H1 (cell line): Measurements from ENCODE around the gene SKAP1. TPM values are rescaled to one million over a fixed set of nuclear protein-coding genes. Genes with fewer than 3 reads are reported as not detected.

Experiments used
- CTCF ChIA-PET: fragments of 300-600 bp; sonication (Branson Sonifier 250); formaldehyde crosslinking; loops from one replicate; lab custom pipeline; 2021; ENCODE audit not compliant: partially characterized antibody; lab: Charles Lee
- POLR2A ChIA-PET: fragments of 300-600 bp; sonication (Branson Sonifier 250); formaldehyde crosslinking; loops from one replicate; lab custom pipeline; 2021; ENCODE audit warnings: inconsistent platforms; ENCODE audit not compliant: partially characterized antibody; lab: Charles Lee
- DNase-seq, 2 experiments: peaks; one replicate each; pipeline versions ENCODE4 v3.0.0 to v3.0.0-alpha.2; 2010 to 2022; ENCODE audit warnings: low spot score in 2 of 2, low read depth in 1 of 2, mixed read lengths in 1 of 2
- FAIRE-seq: peaks from 2 replicates; lab custom pipeline; 2011; peaks lifted over from hg19 to GRCh38; lab: Jason Lieb, UNC
- H2AFZ ChIP-seq: 2 replicates; pipeline ENCODE4 v1.8.1; 2012; ENCODE audit warnings: low read length, inconsistent platforms
- H2AK5ac ChIP-seq: 2 replicates; pipeline ENCODE4 v1.6.1; 2013; ENCODE audit warnings: low read depth, low read length
- H2BK120ac ChIP-seq: replicated peaks from 2 replicates; pipeline ENCODE3; 2013; ENCODE audit warnings: low read depth, low read length, inconsistent platforms
- H2BK12ac ChIP-seq: 2 replicates; pipeline ENCODE4 v1.6.1; 2013; ENCODE audit warnings: low read depth, low read length
- H2BK15ac ChIP-seq: 2 replicates; pipeline ENCODE4 v1.6.1; 2013; ENCODE audit warnings: low read length
- H2BK20ac ChIP-seq: 2 replicates; pipeline ENCODE4 v1.6.1; 2013; ENCODE audit warnings: low read length
- H2BK5ac ChIP-seq: 2 replicates; pipeline ENCODE4 v1.6.1; 2013; ENCODE audit warnings: low read depth, low read length
- H3K14ac ChIP-seq: 2 replicates; pipeline ENCODE4 v1.6.1; 2013; ENCODE audit warnings: inconsistent platforms; ENCODE audit not compliant: insufficient read length
- H3K18ac ChIP-seq: 2 replicates; pipeline ENCODE4 v1.6.1; 2013; ENCODE audit warnings: low read length; ENCODE audit errors: extremely low read depth
- H3K23ac ChIP-seq: 2 replicates; pipeline ENCODE4 v1.6.1; 2013; ENCODE audit warnings: inconsistent platforms; ENCODE audit not compliant: insufficient read length
- H3K23me2 ChIP-seq: 2 replicates; pipeline ENCODE4 v1.6.1; 2013; ENCODE audit warnings: low read depth, low read length
- H3K27ac ChIP-seq: 2 replicates; pipeline ENCODE4 v1.6.1; 2011; ENCODE audit warnings: low read depth, low read length, inconsistent platforms
- H3K27me3 ChIP-seq, 4 experiments: replicated peaks in 1 of 4; 1 replicate in 1 of 4; 2 replicates in 3 of 4; pipeline versions ENCODE4 v1.6.1 to v1.8.1; 2011 to 2013; ENCODE audit warnings: low read length in 3 of 4, mild to moderate bottlenecking in 3 of 4, inconsistent platforms in 2 of 4, mixed read lengths in 2 of 4, moderate library complexity in 1 of 4; ENCODE audit not compliant: control insufficient read depth in 3 of 4, insufficient read depth in 3 of 4; ENCODE audit errors: extremely low read depth in 1 of 4
- H3K36me3 ChIP-seq, 4 experiments: 2 replicates each; pipeline versions ENCODE4 v1.6.1 to v1.8.1; 2011 to 2013; ENCODE audit warnings: mild to moderate bottlenecking in 4 of 4, low read length in 3 of 4, moderate library complexity in 2 of 4, control low read depth in 1 of 4, inconsistent platforms in 1 of 4; ENCODE audit not compliant: insufficient read depth in 4 of 4, control insufficient read depth in 2 of 4
- H3K4ac ChIP-seq: replicated peaks from 2 replicates; pipeline ENCODE3; 2013; ENCODE audit warnings: low read length, low read depth, mixed read lengths, inconsistent platforms; ENCODE audit not compliant: insufficient read length
- H3K4me1 ChIP-seq, 4 experiments: replicated peaks in 1 of 4; 1 replicate in 1 of 4; 2 replicates in 3 of 4; pipeline versions ENCODE4 v1.6.1 to v1.8.1; 2011 to 2013; ENCODE audit warnings: low read length in 3 of 4, inconsistent platforms in 2 of 4, mixed read lengths in 1 of 4; ENCODE audit not compliant: insufficient read depth in 4 of 4, control insufficient read depth in 3 of 4
- H3K4me2 ChIP-seq, 2 experiments: 2 replicates each; pipeline versions ENCODE4 v1.6.1 to v1.8.1; 2011 to 2013; ENCODE audit warnings: low read depth in 2 of 2, low read length in 2 of 2, control low read depth in 1 of 2, inconsistent platforms in 1 of 2, mild to moderate bottlenecking in 1 of 2; ENCODE audit not compliant: insufficient read depth in 1 of 2
- H3K4me3 ChIP-seq, 4 experiments: fragments of 200-600, 300-600 bp in 1 of 4; sonication (generic), shearing (Covaris generic), sonication (Bioruptor Twin) in 1 of 4; 2 replicates each; pipeline versions ENCODE4 v1.5.1 to v1.8.1; 2011 to 2016; ENCODE audit warnings: low read length in 4 of 4, low read depth in 3 of 4, control low read depth in 2 of 4, inconsistent platforms in 2 of 4, mild to moderate bottlenecking in 2 of 4, mixed read lengths in 1 of 4, moderate library complexity in 1 of 4; ENCODE audit not compliant: insufficient read depth in 2 of 4; ENCODE audit errors: extremely low read depth in 1 of 4
- H3K56ac ChIP-seq: replicated peaks from 2 replicates; pipeline ENCODE3; 2013; ENCODE audit warnings: low read depth, mild to moderate bottlenecking, mixed read lengths, low read length, inconsistent platforms; ENCODE audit not compliant: insufficient read length
- H3K79me1 ChIP-seq: 2 replicates; pipeline ENCODE4 v1.6.1; 2013; ENCODE audit warnings: low read depth, low read length, control low read depth
- H3K79me2 ChIP-seq, 2 experiments: 2 replicates each; pipeline versions ENCODE4 v1.6.1 to v1.8.1; 2012 to 2013; ENCODE audit warnings: low read length in 2 of 2, mild to moderate bottlenecking in 2 of 2, inconsistent platforms in 1 of 2; ENCODE audit not compliant: insufficient read depth in 2 of 2, control insufficient read depth in 1 of 2
- H3K9ac ChIP-seq, 4 experiments: replicated peaks in 1 of 4; 1 replicate in 1 of 4; 2 replicates in 3 of 4; pipeline versions ENCODE4 v1.6.1 to v1.8.1; 2011 to 2013; ENCODE audit warnings: low read depth in 3 of 4, low read length in 3 of 4, control low read depth in 2 of 4, mild to moderate bottlenecking in 2 of 4, moderate library complexity in 2 of 4, inconsistent platforms in 1 of 4; ENCODE audit errors: extremely low read depth in 1 of 4
- H3K9me3 ChIP-seq, 2 experiments: 2 replicates each; pipeline versions ENCODE4 v1.6.1 to v1.8.1; 2012 to 2013; ENCODE audit warnings: mild to moderate bottlenecking in 2 of 2, moderate library complexity in 2 of 2, control low read depth in 1 of 2, inconsistent platforms in 1 of 2, low read depth in 1 of 2, low read length in 1 of 2, mixed read lengths in 1 of 2; ENCODE audit not compliant: insufficient read depth in 2 of 2
- H4K20me1 ChIP-seq, 2 experiments: replicated peaks in 1 of 2; 2 replicates each; pipeline versions ENCODE3 to v1.8.1; 2011 to 2013; ENCODE audit warnings: inconsistent platforms in 2 of 2, low read length in 2 of 2, mild to moderate bottlenecking in 1 of 2; ENCODE audit not compliant: insufficient read depth in 2 of 2, control insufficient read depth in 1 of 2
- H4K5ac ChIP-seq: 2 replicates; pipeline ENCODE4 v1.6.1; 2013; ENCODE audit warnings: low read length, low read depth, mixed read lengths, inconsistent platforms; ENCODE audit not compliant: insufficient read length
- H4K8ac ChIP-seq: 2 replicates; pipeline ENCODE4 v1.8.0; 2013; ENCODE audit warnings: mild to moderate bottlenecking, moderate library complexity, low read length, inconsistent platforms; ENCODE audit not compliant: insufficient read depth; ENCODE audit errors: extremely low read depth
- H4K91ac ChIP-seq: replicated peaks from 2 replicates; pipeline ENCODE3; 2013; ENCODE audit warnings: low read length, mixed read lengths, inconsistent platforms; ENCODE audit not compliant: insufficient read length
- RFX5 ChIP-seq: IDR thresholded peaks from 2 replicates; pipeline ENCODE4 v1.6.1; 2011; ENCODE audit warnings: low read depth, low read length, improper control_type of control experiment, borderline replicate concordance
- SIN3A ChIP-seq, 2 experiments: IDR thresholded peaks in 1 of 2; conservative IDR thresholded peaks in 1 of 2; 2 replicates each; pipeline ENCODE4 v1.6.1; 2011 to 2012; ENCODE audit warnings: low read length in 2 of 2, improper control_type of control experiment in 1 of 2, low read depth in 1 of 2, mild to moderate bottlenecking in 1 of 2
- WGBS, 2 experiments: shearing (Covaris generic) in 1 of 2; methylation state at CpG; one replicate each; pipeline versions ENCODE4 v1.1.6 to v1.1.7; 2013 to 2015; ENCODE audit warnings: low lambda C conversion rate in 2 of 2, mixed read lengths in 2 of 2, inconsistent platforms in 1 of 2, low coverage in 1 of 2, missing lambda C conversion rate in 1 of 2; ENCODE audit not compliant: insufficient replicate concordance in 2 of 2, insufficient coverage in 1 of 2, insufficient read length in 1 of 2; ENCODE audit errors: extremely low coverage in 1 of 2, missing lambda C conversion rate in 1 of 2; 5-methylcytosine and 5-hydroxymethylcytosine counted together
- polyA plus RNA-seq, 7 experiments: library from polyadenylated mRNA; depleted of rRNA in 3 of 7; stranded (reverse) in 5 of 7; unstranded in 2 of 7; fragments of >200 nt in 5 of 7; fragments of 200-250 nt in 2 of 7; gene quantifications; 1 replicate in 5 of 7; 2 replicates in 1 of 7; 4 replicates in 1 of 7; pipeline versions ENCODE4 v1.2.1 to v1.2.3, GENCODE V29; 2011 to 2013; ENCODE audit warnings: missing spikeins in 2 of 7, mixed read lengths in 2 of 7
- total RNA-seq: library from RNA; stranded (reverse); fragmentation: NEBNext Ultra II Directional; extraction: Animal tissue kit (Norgen Biotek cat#: 25700); gene quantifications from 2 replicates; pipeline ENCODE4 v1.2.1, GENCODE V29; 2021

Gene SKAP1
- total and polyA plus RNA-seq, 2 of the 8 experiments (the other 6 are each of a cell fraction or from before 2014, with no cell fraction given), result not detected

- no peak overlapping the region for H3K56ac ChIP-seq
- DNase-seq, result no peak
- H3K14ac ChIP-seq, result no peak overlapping the region
- no peak overlapping the region for H2AFZ ChIP-seq
- no peaks in the 10 kb centered on the region for H3K27me3 ChIP-seq
- H3K79me2 ChIP-seq, result no peaks in the 10 kb centered on the region
- no peak overlapping the region for H3K18ac ChIP-seq
- H2BK120ac ChIP-seq, result no peak overlapping the region
- H2BK20ac ChIP-seq, result no peak overlapping the region
- POLR2A ChIA-PET, result interaction anchor here (0.9 to 2.2 kb wide), 9 partner anchors 15 to 97 kb away, joined by 3 to 10 read pairs (median 3); partner anchors contain the start of gene NFE2L1
- no peak overlapping the region for H2BK5ac ChIP-seq
- H3K23me2 ChIP-seq, result no peaks in the 10 kb centered on the region
- H3K4me3 ChIP-seq, result no peak overlapping the region
- peaks cover 6 to 27% (median 20%) of the 10 kb centered on the region in 4 experiments; a peak in 7 of 8 replicates for H3K36me3 ChIP-seq
- H3K79me1 ChIP-seq, result no peaks in the 10 kb centered on the region
- no peak overlapping the region for H3K9ac ChIP-seq
- no peak overlapping the region for H2AK5ac ChIP-seq
- no peak overlapping the region for H2BK12ac ChIP-seq
- H3K4ac ChIP-seq, result no peak overlapping the region
- FAIRE-seq, result no peak
- H3K23ac ChIP-seq, result no peak overlapping the region
- WGBS, 2 experiments, result 85% methylated on average over 6 of the region's 6 CpGs; no CpG with 5 or more reads in 1 of the 2 experiments
- TF ChIP-seq SIN3A (conservative IDR thresholded peaks at IDR 0.05 in 1 of 2, IDR thresholded peaks at IDR 0.05 in 1 of 2; ENCODE audit: low read depth in 1 of 2, low read length in 2 of 2) (0 out of 4 replicates have a peak, but pooled peaks of 1 of the 2 experiments have one; percentile 33), RFX5 (no peak)
- TF ChIP-seq, all 59 proteins: peak for 1
- H4K20me1 ChIP-seq, result no peaks in the 10 kb centered on the region
- H4K8ac ChIP-seq, result no peak overlapping the region
- CTCF ChIA-PET, result interaction anchor here (1.0 to 4.6 kb wide), 12 partner anchors 8 to 98 kb away, joined by 3 to 16 read pairs (median 5); partner anchors contain the start of gene SNX11
- H2BK15ac ChIP-seq, result no peak overlapping the region
- no peaks in the 10 kb centered on the region for H3K4me1 ChIP-seq
- no peak overlapping the region for H4K91ac ChIP-seq
- no peak overlapping the region for H3K4me2 ChIP-seq
- no peaks in the 10 kb centered on the region for H3K9me3 ChIP-seq
- no peak overlapping the region for H4K5ac ChIP-seq
- no peak overlapping the region for H3K27ac ChIP-seq
These were observed 306.9 kb downstream of the SKAP1 start for GRCh38 chr17:48123111-48123510.
